A673 (cell line): ENCODE measurements around the gene PCDHGB5. TPM values are rescaled to one million over a fixed set of nuclear protein-coding genes. Genes with fewer than 3 reads are reported as not detected.

Source experiments
- BruUV-seq: library from RNA; stranded (reverse); fragments of 400-500 nt; replicated peaks from 2 replicates; lab custom pipeline; 2021; lab: Mats Ljungman, UMichigan
- CTCF ChIA-PET: fragments of 300-600 bp; sonication (Branson Sonifier 250); formaldehyde crosslinking; loops from one replicate; lab custom pipeline; 2022; ENCODE audit warnings: antibody characterized with exemption; lab: Charles Lee
- POLR2A ChIA-PET: fragments of 300-600 bp; sonication (Branson Sonifier 250); formaldehyde crosslinking; loops from one replicate; lab custom pipeline; 2022; ENCODE audit warnings: antibody characterized with exemption; ENCODE audit not compliant: low non-redundant PET; lab: Charles Lee
- DNase-seq: peaks from one replicate; pipeline ENCODE4 v3.0.0-alpha.2; 2015; ENCODE audit warnings: low spot score
- H3K27ac ChIP-seq: fragments of 200-600 bp; sonication (generic); 2 replicates; pipeline ENCODE4 v1.5.1; 2016; ENCODE audit warnings: mixed run types, low read depth, mild to moderate bottlenecking, mixed read lengths, antibody characterized with exemption, low read length; ENCODE audit not compliant: poor library complexity, severe bottlenecking
- H3K27me3 ChIP-seq: fragments of 200-600 bp; sonication (generic); replicated peaks from 2 replicates; pipeline ENCODE4 v1.6.1; 2017; ENCODE audit warnings: mixed run types, low read depth, mild to moderate bottlenecking, mixed read lengths, antibody characterized with exemption, low read length; ENCODE audit not compliant: insufficient read depth, poor library complexity
- H3K36me3 ChIP-seq: fragments of 200-600 bp; sonication (generic); 2 replicates; pipeline ENCODE4 v1.6.1; 2016; ENCODE audit warnings: mixed run types, mild to moderate bottlenecking, mixed read lengths, antibody characterized with exemption, low read length; ENCODE audit not compliant: insufficient read depth, poor library complexity, severe bottlenecking
- H3K4me1 ChIP-seq: fragments of 200-600 bp; sonication (generic); 2 replicates; pipeline ENCODE4 v1.6.1; 2017; ENCODE audit warnings: mixed run types, mild to moderate bottlenecking, mixed read lengths, antibody characterized with exemption, low read length; ENCODE audit not compliant: insufficient read depth, poor library complexity, severe bottlenecking
- H3K4me3 ChIP-seq: fragments of 200-600 bp; sonication (generic); 2 replicates; pipeline ENCODE4 v1.5.1; 2016; ENCODE audit warnings: low read depth, mixed run types, mild to moderate bottlenecking, mixed read lengths, low read length; ENCODE audit not compliant: poor library complexity, severe bottlenecking
- H3K9me3 ChIP-seq: fragments of 200-600 bp; sonication (generic); 2 replicates; pipeline ENCODE4 v1.6.1; 2016; ENCODE audit warnings: mixed run types, low read depth, mild to moderate bottlenecking, mixed read lengths, antibody characterized with exemption, low read length; ENCODE audit not compliant: poor library complexity, severe bottlenecking
- EZH2 ChIP-seq: fragments of 200-600 bp; sonication (generic); IDR thresholded peaks from 2 replicates; pipeline ENCODE4 v1.6.1; 2017; ENCODE audit warnings: borderline replicate concordance, low read depth, mild to moderate bottlenecking, mixed read lengths, antibody characterized with exemption, low read length; ENCODE audit not compliant: poor library complexity, severe bottlenecking
- intact Hi-C: fragments of 100-400 bp; cut with micrococcal nuclease; formaldehyde crosslinking; loops from one replicate; pipeline ENCODE4 v1.10.0; 2022; ENCODE audit not compliant: unreplicated experiment
- total RNA-seq: library from RNA; stranded (reverse); gene quantifications from 2 replicates; pipeline ENCODE4 v1.2.3, GENCODE V29; 2021
- TF ChIP-seq, protein P1 (sequence below): fragments of 300-800, 200-600 bp; sonication (generic); conservative IDR thresholded peaks from 2 replicates; pipeline ENCODE4 v1.5.1; 2017; ENCODE audit warnings: low read depth, mild to moderate bottlenecking, antibody characterized with exemption, low read length, moderate library complexity, mixed read lengths

PCDHGB5 gene
- total RNA-seq, 1 experiment from 2014 or later, result 43.3 TPM

DNA sequence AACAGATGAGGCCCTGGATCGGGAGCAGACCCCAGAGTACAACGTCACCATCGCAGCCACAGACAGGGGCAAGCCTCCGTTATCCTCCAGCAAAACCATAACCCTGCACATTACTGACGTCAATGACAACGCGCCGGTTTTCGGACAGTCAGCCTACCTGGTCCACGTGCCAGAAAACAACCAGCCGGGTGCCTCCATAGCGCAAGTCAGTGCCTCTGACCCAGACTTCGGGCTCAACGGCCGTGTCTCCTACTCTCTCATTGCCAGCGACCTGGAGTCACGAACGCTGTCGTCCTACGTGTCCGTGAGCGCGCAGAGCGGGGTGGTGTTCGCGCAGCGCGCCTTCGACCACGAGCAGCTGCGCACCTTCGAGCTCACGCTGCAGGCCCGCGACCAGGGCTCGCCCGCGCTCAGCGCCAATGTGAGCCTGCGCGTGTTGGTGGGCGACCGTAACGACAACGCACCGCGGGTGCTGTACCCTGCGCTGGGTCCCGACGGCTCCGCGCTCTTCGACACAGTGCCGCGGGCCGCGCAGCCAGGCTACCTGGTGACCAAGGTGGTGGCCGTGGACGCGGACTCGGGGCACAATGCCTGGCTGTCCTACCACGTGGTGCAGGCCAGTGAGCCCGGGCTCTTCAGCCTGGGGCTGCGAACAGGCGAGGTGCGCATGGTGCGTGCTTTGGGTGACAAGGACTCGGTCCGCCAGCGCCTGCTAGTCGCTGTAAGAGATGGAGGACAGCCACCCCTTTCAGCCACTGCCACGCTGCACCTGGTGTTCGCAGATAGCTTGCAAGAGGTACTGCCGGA is 21.5 kb downstream of the PCDHGB5 start:
- Histone ChIP-seq H3K36me3 (no peaks in the 10 kb centered on the region), H3K9me3 (peaks cover 87% of the 10 kb centered on the region), H3K4me1 (no peaks in the 10 kb centered on the region), H3K27me3 (no peaks in the 10 kb centered on the region), H3K27ac (no peak overlapping the region), H3K4me3 (no peak overlapping the region)
- BruUV-seq, result no TSS peak
- DNase-seq, result no peak
- intact Hi-C loops, result no loop called here
- TF ChIP-seq, protein P1, sequence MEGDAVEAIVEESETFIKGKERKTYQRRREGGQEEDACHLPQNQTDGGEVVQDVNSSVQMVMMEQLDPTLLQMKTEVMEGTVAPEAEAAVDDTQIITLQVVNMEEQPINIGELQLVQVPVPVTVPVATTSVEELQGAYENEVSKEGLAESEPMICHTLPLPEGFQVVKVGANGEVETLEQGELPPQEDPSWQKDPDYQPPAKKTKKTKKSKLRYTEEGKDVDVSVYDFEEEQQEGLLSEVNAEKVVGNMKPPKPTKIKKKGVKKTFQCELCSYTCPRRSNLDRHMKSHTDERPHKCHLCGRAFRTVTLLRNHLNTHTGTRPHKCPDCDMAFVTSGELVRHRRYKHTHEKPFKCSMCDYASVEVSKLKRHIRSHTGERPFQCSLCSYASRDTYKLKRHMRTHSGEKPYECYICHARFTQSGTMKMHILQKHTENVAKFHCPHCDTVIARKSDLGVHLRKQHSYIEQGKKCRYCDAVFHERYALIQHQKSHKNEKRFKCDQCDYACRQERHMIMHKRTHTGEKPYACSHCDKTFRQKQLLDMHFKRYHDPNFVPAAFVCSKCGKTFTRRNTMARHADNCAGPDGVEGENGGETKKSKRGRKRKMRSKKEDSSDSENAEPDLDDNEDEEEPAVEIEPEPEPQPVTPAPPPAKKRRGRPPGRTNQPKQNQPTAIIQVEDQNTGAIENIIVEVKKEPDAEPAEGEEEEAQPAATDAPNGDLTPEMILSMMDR, result no peak
- no peak for TF ChIP-seq EZH2
- CTCF ChIA-PET, result interaction anchor here (3.1 kb wide), 1 partner anchor 145 kb away, joined by 15 read pairs; no protein-coding TSS in a partner anchor
- POLR2A ChIA-PET, result no interaction called here

DNA sequence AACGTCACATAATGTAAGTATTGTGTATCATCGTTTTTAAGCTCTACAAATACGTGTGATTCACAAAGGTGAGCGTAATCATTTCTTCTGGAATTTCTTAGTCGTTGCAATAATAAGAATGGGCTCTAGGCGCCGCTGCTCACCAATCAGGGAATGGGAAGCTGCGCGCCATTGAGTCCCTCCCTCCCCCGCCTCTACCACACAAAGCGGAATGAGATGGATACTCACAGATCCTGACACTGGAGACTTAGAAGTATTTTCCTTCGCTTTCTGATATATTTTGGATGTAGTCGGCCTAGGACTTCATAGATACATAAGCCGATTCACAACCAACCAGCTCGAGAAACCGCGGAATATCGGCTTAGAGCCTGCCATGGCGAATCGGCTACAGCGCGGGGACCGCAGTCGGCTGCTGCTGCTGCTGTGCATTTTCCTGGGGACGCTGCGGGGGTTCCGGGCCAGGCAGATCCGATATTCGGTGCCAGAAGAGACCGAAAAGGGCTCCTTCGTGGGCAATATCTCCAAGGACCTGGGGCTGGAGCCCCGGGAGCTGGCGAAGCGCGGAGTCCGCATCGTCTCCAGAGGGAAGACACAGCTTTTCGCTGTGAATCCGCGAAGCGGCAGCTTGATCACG is 23.2 kb downstream of the PCDHGB5 start, which contains the start of gene PCDHGA11:
PCDHGA11 (plus strand) TSS at position 197 of the 634 bp plus-strand sequence; CDS start at position 374, 177 bp downstream.
- peak; percentile 85 for DNase-seq
- BruUV-seq, result TSS peak; percentile 67
- Histone ChIP-seq H3K4me3 (peak within 1 kb of the TSS; percentile 53), H3K4me1 (no peaks in the 10 kb centered on the region), H3K36me3 (peaks cover 10% of the 10 kb centered on the region), H3K9me3 (peaks cover 95% of the 10 kb centered on the region), H3K27me3 (no peaks in the 10 kb centered on the region), H3K27ac (peak within 1 kb of the TSS; percentile 77)
- ChIA-PET CTCF (interaction anchor here (0.6 to 3.1 kb wide), 10 partner anchors 9 to 146 kb away, joined by 3 to 15 read pairs (median 5); partner anchors contain the start of genes PCDHGA12 and PCDHGB3), POLR2A (no interaction called here)
- TF ChIP-seq EZH2, result no peak
- TF ChIP-seq, protein P1, result peak; percentile 69
- intact Hi-C loops, result loop anchor here (1.0 kb wide), 2 partner anchors 103 to 136 kb away; no protein-coding TSS in a partner anchor

DNA sequence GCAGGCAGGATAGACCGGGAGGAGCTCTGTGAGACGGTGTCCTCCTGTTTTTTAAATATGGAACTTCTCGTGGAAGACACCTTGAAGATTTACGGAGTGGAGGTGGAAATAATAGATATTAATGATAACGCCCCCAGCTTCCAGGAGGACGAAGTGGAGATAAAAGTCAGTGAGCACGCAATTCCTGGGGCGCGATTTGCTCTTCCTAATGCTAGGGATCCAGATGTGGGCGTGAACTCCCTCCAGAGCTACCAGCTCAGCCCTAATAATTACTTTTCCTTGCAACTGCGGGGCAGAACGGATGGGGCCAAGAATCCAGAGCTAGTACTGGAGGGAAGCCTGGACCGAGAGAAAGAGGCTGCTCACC is 23.7 kb downstream of the PCDHGB5 start:
- intact Hi-C loops, result loop anchor here (1.0 kb wide), 1 partner anchor 136 kb away; no protein-coding TSS in a partner anchor
- H3K4me1 ChIP-seq, result no peaks in the 10 kb centered on the region
- TF ChIP-seq EZH2, result no peak
- TF ChIP-seq, protein P1, result no peak
- no peaks in the 10 kb centered on the region for H3K27me3 ChIP-seq
- ChIA-PET CTCF (interaction anchor here (0.6 to 3.1 kb wide), 10 partner anchors 9 to 198 kb away, joined by 3 to 15 read pairs (median 5); partner anchors contain the start of genes PCDHB14, PCDHGA12 and PCDHGB3), POLR2A (no interaction called here)
- H3K4me3 ChIP-seq, result peak overlapping the region; percentile 53
- H3K36me3 ChIP-seq, result peaks cover 14% of the 10 kb centered on the region
- peaks cover 95% of the 10 kb centered on the region for H3K9me3 ChIP-seq
- DNase-seq, result peak; percentile 45
- no TSS peak for BruUV-seq
- H3K27ac ChIP-seq, result peak overlapping the region; percentile 77
